ENCODE data around the gene TMEM184B.

TMEM184B gene

GRCh38 chr22:38202437-38203089 is 70.2 kb downstream of the TMEM184B start:
- Histone ChIP-seq H3K36me3 (ENCODE audit: insufficient read depth, low read length) (no peaks in the 10 kb centered on the region), H3K79me2 (ENCODE audit: control insufficient read depth, insufficient read depth, low read length, unreplicated experiment) (peaks cover 38% of the 10 kb centered on the region), H3K27ac (ENCODE audit: low read depth, low read length) (peak overlapping the region; percentile 96), H3K4me1 (ENCODE audit: control insufficient read depth, insufficient read depth, low read length, unreplicated experiment) (peaks cover 16% of the 10 kb centered on the region), H2AFZ (ENCODE audit: low read length, unreplicated experiment) (no peak overlapping the region), H3K27me3 (ENCODE audit: insufficient read depth, low read length) (no peaks in the 10 kb centered on the region), H3K4me3 (ENCODE audit: low read depth, low read length) (peak overlapping the region; percentile 91)

GRCh38 chr22:38201711-38202436 is 70.9 kb downstream of the TMEM184B start, which contains the start of gene MAFF:
Gene MAFF, plus strand, starts transcription at chr22:38201994. Its CDS starts 11,860 bp downstream, at chr22:38213854.
- H3K4me3 ChIP-seq (ENCODE audit: low read depth, low read length) = peak within 1 kb of the TSS; percentile 91

GRCh38 chr22:38201371-38201710 is 71.5 kb downstream of the TMEM184B start:
- peaks cover 16% of the 10 kb centered on the region for H3K4me1 ChIP-seq (ENCODE audit: control insufficient read depth, insufficient read depth, low read length, unreplicated experiment)
- H3K27ac ChIP-seq (ENCODE audit: low read depth, low read length) = no peak overlapping the region
- peaks cover 37% of the 10 kb centered on the region for H3K79me2 ChIP-seq (ENCODE audit: control insufficient read depth, insufficient read depth, low read length, unreplicated experiment)
- peak overlapping the region; percentile 60 for H2AFZ ChIP-seq (ENCODE audit: low read length, unreplicated experiment)
- H3K36me3 ChIP-seq (ENCODE audit: insufficient read depth, low read length) = no peaks in the 10 kb centered on the region
- no peaks in the 10 kb centered on the region for H3K27me3 ChIP-seq (ENCODE audit: insufficient read depth, low read length)
- peak overlapping the region; percentile 64 for H3K4me3 ChIP-seq (ENCODE audit: low read depth, low read length)

More at GRCh38 chr22:38201711-38202436, 70.9 kb downstream of the TMEM184B start, which contains the start of gene MAFF:
- Histone ChIP-seq H3K36me3 (ENCODE audit: insufficient read depth, low read length) (no peaks in the 10 kb centered on the region), H3K79me2 (ENCODE audit: control insufficient read depth, insufficient read depth, low read length, unreplicated experiment) (peaks cover 37% of the 10 kb centered on the region), H3K4me1 (ENCODE audit: control insufficient read depth, insufficient read depth, low read length, unreplicated experiment) (peaks cover 16% of the 10 kb centered on the region), H3K27me3 (ENCODE audit: insufficient read depth, low read length) (no peaks in the 10 kb centered on the region), H3K27ac (ENCODE audit: low read depth, low read length) (peak within 1 kb of the TSS; percentile 96), H2AFZ (ENCODE audit: low read length, unreplicated experiment) (peak within 1 kb of the TSS; percentile 60)

- H3K27ac ChIP-seq (ENCODE audit: low read depth, low read length) = no peak overlapping the region
- no peak overlapping the region for H3K4me3 ChIP-seq (ENCODE audit: low read depth, low read length)
- no peaks in the 10 kb centered on the region for H3K36me3 ChIP-seq (ENCODE audit: insufficient read depth, low read length)
- peaks cover 16% of the 10 kb centered on the region for H3K4me1 ChIP-seq (ENCODE audit: control insufficient read depth, insufficient read depth, low read length, unreplicated experiment)
- peaks cover 24% of the 10 kb centered on the region for H3K79me2 ChIP-seq (ENCODE audit: control insufficient read depth, insufficient read depth, low read length, unreplicated experiment)
- no peaks in the 10 kb centered on the region for H3K27me3 ChIP-seq (ENCODE audit: insufficient read depth, low read length)
- H2AFZ ChIP-seq (ENCODE audit: low read length, unreplicated experiment) = no peak overlapping the region
Observed at GRCh38 chr22:38199826-38200559, 72.8 kb downstream of the TMEM184B start.

- Histone ChIP-seq H3K27ac (ENCODE audit: low read depth, low read length) (no peak overlapping the region), H3K27me3 (ENCODE audit: insufficient read depth, low read length) (no peaks in the 10 kb centered on the region), H3K36me3 (ENCODE audit: insufficient read depth, low read length) (no peaks in the 10 kb centered on the region), H3K79me2 (ENCODE audit: control insufficient read depth, insufficient read depth, low read length, unreplicated experiment) (no peaks in the 10 kb centered on the region), H2AFZ (ENCODE audit: low read length, unreplicated experiment) (no peak overlapping the region), H3K4me3 (ENCODE audit: low read depth, low read length) (no peak overlapping the region), H3K4me1 (ENCODE audit: control insufficient read depth, insufficient read depth, low read length, unreplicated experiment) (peaks cover 8% of the 10 kb centered on the region)
Observed at GRCh38 chr22:38196791-38197419, 75.9 kb downstream of the TMEM184B start.

GRCh38 chr22:38193580-38193979 is 79.2 kb downstream of the TMEM184B start:
- Histone ChIP-seq H3K27ac (ENCODE audit: low read depth, low read length) (no peak overlapping the region), H3K36me3 (ENCODE audit: insufficient read depth, low read length) (no peaks in the 10 kb centered on the region), H3K27me3 (ENCODE audit: insufficient read depth, low read length) (no peaks in the 10 kb centered on the region), H3K4me1 (ENCODE audit: control insufficient read depth, insufficient read depth, low read length, unreplicated experiment) (peaks cover 10% of the 10 kb centered on the region), H3K79me2 (ENCODE audit: control insufficient read depth, insufficient read depth, low read length, unreplicated experiment) (no peaks in the 10 kb centered on the region), H3K4me3 (ENCODE audit: low read depth, low read length) (no peak overlapping the region), H2AFZ (ENCODE audit: low read length, unreplicated experiment) (no peak overlapping the region)

- H3K4me3 ChIP-seq (ENCODE audit: low read depth, low read length) = no peak overlapping the region
- H3K79me2 ChIP-seq (ENCODE audit: control insufficient read depth, insufficient read depth, low read length, unreplicated experiment) = no peaks in the 10 kb centered on the region
- H3K27ac ChIP-seq (ENCODE audit: low read depth, low read length) = no peak overlapping the region
- H3K36me3 ChIP-seq (ENCODE audit: insufficient read depth, low read length) = no peaks in the 10 kb centered on the region
- no peak overlapping the region for H2AFZ ChIP-seq (ENCODE audit: low read length, unreplicated experiment)
- H3K27me3 ChIP-seq (ENCODE audit: insufficient read depth, low read length) = no peaks in the 10 kb centered on the region
- H3K4me1 ChIP-seq (ENCODE audit: control insufficient read depth, insufficient read depth, low read length, unreplicated experiment) = peaks cover 10% of the 10 kb centered on the region
Observed at GRCh38 chr22:38192475-38192863, 80.3 kb downstream of the TMEM184B start.

GRCh38 chr22:38191731-38192474 is 80.9 kb downstream of the TMEM184B start:
- Histone ChIP-seq H3K36me3 (ENCODE audit: insufficient read depth, low read length) (no peaks in the 10 kb centered on the region), H3K4me3 (ENCODE audit: low read depth, low read length) (no peak overlapping the region; the same call in 1 of the 2 replicates), H3K27me3 (ENCODE audit: insufficient read depth, low read length) (no peaks in the 10 kb centered on the region), H3K27ac (ENCODE audit: low read depth, low read length) (peak overlapping the region; percentile 47; the same call in 1 of the 2 replicates), H2AFZ (ENCODE audit: low read length, unreplicated experiment) (peak overlapping the region; percentile 60), H3K4me1 (ENCODE audit: control insufficient read depth, insufficient read depth, low read length, unreplicated experiment) (peaks cover 10% of the 10 kb centered on the region), H3K79me2 (ENCODE audit: control insufficient read depth, insufficient read depth, low read length, unreplicated experiment) (no peaks in the 10 kb centered on the region)

- H3K36me3 ChIP-seq (ENCODE audit: insufficient read depth, low read length) = no peaks in the 10 kb centered on the region
- H3K79me2 ChIP-seq (ENCODE audit: control insufficient read depth, insufficient read depth, low read length, unreplicated experiment) = no peaks in the 10 kb centered on the region
- no peak overlapping the region for H2AFZ ChIP-seq (ENCODE audit: low read length, unreplicated experiment)
- no peaks in the 10 kb centered on the region for H3K27me3 ChIP-seq (ENCODE audit: insufficient read depth, low read length)
- peaks cover 10% of the 10 kb centered on the region for H3K4me1 ChIP-seq (ENCODE audit: control insufficient read depth, insufficient read depth, low read length, unreplicated experiment)
- H3K27ac ChIP-seq (ENCODE audit: low read depth, low read length) = no peak overlapping the region
- no peak overlapping the region for H3K4me3 ChIP-seq (ENCODE audit: low read depth, low read length)
Observed at GRCh38 chr22:38191055-38191454, 81.8 kb downstream of the TMEM184B start.

GRCh38 chr22:38190581-38190980 is 82.2 kb downstream of the TMEM184B start:
- H3K27ac ChIP-seq (ENCODE audit: low read depth, low read length) = no peak overlapping the region
- H3K4me3 ChIP-seq (ENCODE audit: low read depth, low read length) = no peak overlapping the region
- no peaks in the 10 kb centered on the region for H3K79me2 ChIP-seq (ENCODE audit: control insufficient read depth, insufficient read depth, low read length, unreplicated experiment)
- H3K4me1 ChIP-seq (ENCODE audit: control insufficient read depth, insufficient read depth, low read length, unreplicated experiment) = peaks cover 10% of the 10 kb centered on the region
- no peaks in the 10 kb centered on the region for H3K36me3 ChIP-seq (ENCODE audit: insufficient read depth, low read length)
- H2AFZ ChIP-seq (ENCODE audit: low read length, unreplicated experiment) = no peak overlapping the region
- no peaks in the 10 kb centered on the region for H3K27me3 ChIP-seq (ENCODE audit: insufficient read depth, low read length)

All from ACC112 (cell line).